Activated CD4-positive, alpha-beta T cell treated with anti-CD3 and anti-CD28 coated beads for 36 hours (primary cell): Measurements from ENCODE around the gene ATAD3C. TPM values are rescaled to one million over a fixed set of nuclear protein-coding genes. Genes with fewer than 3 reads are reported as not detected.

Experiments used
- ATAC-seq: fragments of 200-7000 bp; cut with Tn5 transposase; one replicate; pipeline ENCODE4 v1.10.0; 2021; ENCODE audit warnings: mild to moderate bottlenecking, moderate library complexity
- CTCF ChIA-PET: fragments of 350-600 bp; sonication (Branson Sonifier 250); formaldehyde crosslinking; loops from one replicate; lab custom pipeline; 2021; ENCODE audit warnings: antibody characterized with exemption; lab: Charles Lee
- POLR2A ChIA-PET: fragments of 350-600 bp; sonication (Branson Sonifier 250); formaldehyde crosslinking; loops from one replicate; lab custom pipeline; 2021; ENCODE audit warnings: antibody characterized with exemption, inconsistent platforms; lab: Charles Lee
- DNase-seq: peaks from one replicate; pipeline ENCODE4 v3.0.0-alpha.2; 2020
- H3K27ac Mint-ChIP-seq: one replicate; pipeline ENCODE4 v1.8.0; 2021; ENCODE audit warnings: mixed read lengths
- H3K27me3 Mint-ChIP-seq: one replicate; pipeline ENCODE4 v1.8.0; 2021; ENCODE audit warnings: mixed read lengths
- H3K36me3 Mint-ChIP-seq: one replicate; pipeline ENCODE4 v1.8.0; 2021; ENCODE audit warnings: low read depth, mixed read lengths
- H3K4me1 Mint-ChIP-seq: one replicate; pipeline ENCODE4 v1.8.0; 2021; ENCODE audit warnings: mixed read lengths
- H3K4me3 Mint-ChIP-seq: one replicate; pipeline ENCODE4 v1.8.0; 2021; ENCODE audit warnings: mild to moderate bottlenecking, moderate library complexity, mixed read lengths
- H3K9me3 Mint-ChIP-seq: one replicate; pipeline ENCODE4 v1.8.0; 2021; ENCODE audit warnings: low read depth, mixed read lengths
- intact Hi-C, 2 experiments: fragments of 100-400 bp; cut with DNase I in 1 of 2; cut with micrococcal nuclease in 1 of 2; formaldehyde crosslinking; loops; one replicate each; pipeline versions ENCODE4 v1.14.2 to v1.15.1; 2022 to 2024; cut with DNase I, micrococcal nuclease
- total RNA-seq, 2 experiments: library from RNA; stranded (reverse); gene quantifications; one replicate each; pipeline ENCODE4 v1.2.3, GENCODE V29; 2021

ATAD3C gene
- total RNA-seq, 2 experiments from 2014 or later: 0.30 to 0.39 TPM

DNA sequence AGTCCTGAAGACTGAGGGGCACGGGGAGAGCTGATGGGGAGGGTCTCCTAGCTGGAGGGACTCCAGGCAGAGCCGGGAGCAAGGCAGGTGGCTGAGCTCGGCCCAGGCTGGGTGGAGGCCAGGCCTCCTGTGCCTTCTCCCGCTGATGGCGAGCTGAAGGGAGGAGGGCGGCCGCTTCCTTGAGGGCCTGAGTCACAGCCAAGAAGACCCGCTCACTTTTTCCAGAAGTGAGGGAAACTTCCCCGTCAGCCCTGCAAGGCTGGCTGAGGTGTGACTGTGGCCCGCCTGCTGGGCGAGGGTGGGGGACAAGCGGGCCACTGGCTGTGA, 15.7 kb upstream of the ATAD3C start:
- Mint-ChIP-seq H3K27me3 (peaks cover 21% of the 10 kb centered on the region), H3K4me1 (peaks cover 10% of the 10 kb centered on the region), H3K4me3 (no peak overlapping the region), H3K9me3 (no peaks in the 10 kb centered on the region), H3K27ac (peak overlapping the region; percentile 37), H3K36me3 (no peaks in the 10 kb centered on the region)
- ChIA-PET POLR2A (no interaction called here), CTCF (interaction anchor here (0.7 kb wide), 1 partner anchor 11 kb away, joined by 3 read pairs; no protein-coding TSS in a partner anchor)
- intact Hi-C loops: loop anchor here in 1 of 2 experiments (2.0 kb wide), 2 partner anchors 35 to 85 kb away; partner anchors contain the start of genes CCNL2 and DVL1
- DNase-seq (peak; percentile 86), ATAC-seq (peak; percentile 84)

- Mint-ChIP-seq H3K4me1 (peaks cover 10% of the 10 kb centered on the region), H3K4me3 (peak overlapping the region; percentile 28), H3K9me3 (no peaks in the 10 kb centered on the region), H3K27me3 (peaks cover 22% of the 10 kb centered on the region), H3K36me3 (no peaks in the 10 kb centered on the region), H3K27ac (no peak overlapping the region)
- ATAC-seq (no peak), DNase-seq (peak; percentile 50)
- intact Hi-C loops: loop anchor here in 1 of 2 experiments (2.0 kb wide), 2 partner anchors 35 to 85 kb away; partner anchors contain the start of genes CCNL2 and DVL1
- ChIA-PET POLR2A (no interaction called here), CTCF (interaction anchor here (0.7 kb wide), 1 partner anchor 11 kb away, joined by 3 read pairs; no protein-coding TSS in a partner anchor)
Observed at GRCh38 chr1:1434131-1434823, 15.2 kb upstream of the ATAD3C start.

DNA sequence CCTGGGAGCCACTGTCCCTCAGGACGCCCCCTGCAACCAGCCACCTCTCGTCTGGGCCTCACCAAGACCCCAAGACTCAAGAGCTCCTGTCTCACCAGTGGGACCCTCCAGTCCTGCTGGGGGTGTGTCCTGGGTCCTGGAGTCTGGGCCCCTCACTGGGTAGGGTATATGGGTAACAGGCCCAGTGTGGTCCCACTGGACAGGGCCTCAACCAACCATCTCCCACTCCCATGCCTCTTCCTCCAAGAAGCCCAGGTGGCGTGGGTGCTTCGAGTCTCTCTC, 14.7 kb upstream of the ATAD3C start:
- DNase-seq (peak; percentile 13), ATAC-seq (no peak)
- ChIA-PET POLR2A (no interaction called here), CTCF (no interaction called here)
- H3K27me3 Mint-ChIP-seq: peaks cover 18% of the 10 kb centered on the region
- H3K36me3 Mint-ChIP-seq: no peaks in the 10 kb centered on the region
- H3K27ac Mint-ChIP-seq: no peak overlapping the region
- intact Hi-C loops: loop anchor here in 1 of 2 experiments (1.0 to 2.0 kb wide), 3 partner anchors 36 to 86 kb away; partner anchors contain the start of genes ATAD3B, CCNL2 and DVL1
- no peaks in the 10 kb centered on the region for H3K9me3 Mint-ChIP-seq
- H3K4me3 Mint-ChIP-seq: peak overlapping the region; percentile 28
- peaks cover 10% of the 10 kb centered on the region for H3K4me1 Mint-ChIP-seq

DNA sequence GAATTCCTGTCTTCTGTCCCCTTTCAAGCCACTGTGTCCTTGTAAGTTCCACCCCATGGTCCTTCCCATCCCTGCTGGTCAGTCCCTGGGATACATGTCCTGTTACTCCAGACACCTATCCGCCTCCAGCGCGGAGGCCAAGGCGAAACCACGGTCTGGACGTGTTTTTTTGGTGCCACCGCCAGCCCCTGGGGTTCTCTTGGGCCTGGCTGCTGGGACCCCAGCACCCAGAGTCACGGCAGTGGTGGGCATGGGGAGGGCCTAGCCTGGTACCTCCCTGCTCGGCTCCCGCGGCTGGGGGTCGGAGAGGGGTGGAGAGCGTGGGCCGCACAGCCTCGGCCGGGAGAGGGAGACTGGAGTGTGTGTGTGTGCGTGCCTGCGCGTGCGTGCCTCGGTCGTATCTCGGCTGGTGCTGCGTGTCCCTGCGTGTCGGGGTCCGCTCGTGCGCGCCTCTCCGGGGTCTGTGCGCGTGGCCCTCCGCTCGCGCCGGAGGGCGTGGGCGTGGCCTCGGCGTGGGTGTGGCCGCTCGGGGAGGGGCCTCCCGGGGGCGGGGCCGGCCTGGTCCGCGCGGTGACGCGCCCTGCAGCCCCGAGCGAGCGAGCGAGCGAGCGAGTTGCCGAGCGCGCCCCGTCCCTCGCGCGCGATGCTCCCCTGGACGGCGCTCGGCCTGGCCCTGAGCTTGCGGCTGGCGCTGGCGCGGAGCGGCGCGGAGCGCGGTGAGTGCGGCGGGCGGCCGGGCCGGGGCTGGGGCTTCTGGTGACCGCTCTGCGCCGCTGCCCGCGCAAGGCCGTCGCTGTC, 14.2 kb upstream of the ATAD3C start, which contains the start of gene VWA1:
TSS of gene VWA1 (plus strand) at position 585 of the 798 bp plus-strand sequence. CDS start at position 644, 59 bp downstream.
- H3K4me3 Mint-ChIP-seq: peak within 1 kb of the TSS; percentile 45
- ChIA-PET CTCF (no interaction called here), POLR2A (no interaction called here)
- intact Hi-C loops: loop anchor here in 1 of 2 experiments (1.0 to 2.0 kb wide), 3 partner anchors 36 to 87 kb away; partner anchors contain the start of genes ATAD3B, CCNL2 and DVL1
- DNase-seq (peak; percentile 82), ATAC-seq (peak; percentile 68)
- H3K36me3 Mint-ChIP-seq: no peaks in the 10 kb centered on the region
- peaks cover 14% of the 10 kb centered on the region for H3K27me3 Mint-ChIP-seq
- H3K4me1 Mint-ChIP-seq: peaks cover 10% of the 10 kb centered on the region
- no peaks in the 10 kb centered on the region for H3K9me3 Mint-ChIP-seq
- H3K27ac Mint-ChIP-seq: no peak within 1 kb of the TSS

DNA sequence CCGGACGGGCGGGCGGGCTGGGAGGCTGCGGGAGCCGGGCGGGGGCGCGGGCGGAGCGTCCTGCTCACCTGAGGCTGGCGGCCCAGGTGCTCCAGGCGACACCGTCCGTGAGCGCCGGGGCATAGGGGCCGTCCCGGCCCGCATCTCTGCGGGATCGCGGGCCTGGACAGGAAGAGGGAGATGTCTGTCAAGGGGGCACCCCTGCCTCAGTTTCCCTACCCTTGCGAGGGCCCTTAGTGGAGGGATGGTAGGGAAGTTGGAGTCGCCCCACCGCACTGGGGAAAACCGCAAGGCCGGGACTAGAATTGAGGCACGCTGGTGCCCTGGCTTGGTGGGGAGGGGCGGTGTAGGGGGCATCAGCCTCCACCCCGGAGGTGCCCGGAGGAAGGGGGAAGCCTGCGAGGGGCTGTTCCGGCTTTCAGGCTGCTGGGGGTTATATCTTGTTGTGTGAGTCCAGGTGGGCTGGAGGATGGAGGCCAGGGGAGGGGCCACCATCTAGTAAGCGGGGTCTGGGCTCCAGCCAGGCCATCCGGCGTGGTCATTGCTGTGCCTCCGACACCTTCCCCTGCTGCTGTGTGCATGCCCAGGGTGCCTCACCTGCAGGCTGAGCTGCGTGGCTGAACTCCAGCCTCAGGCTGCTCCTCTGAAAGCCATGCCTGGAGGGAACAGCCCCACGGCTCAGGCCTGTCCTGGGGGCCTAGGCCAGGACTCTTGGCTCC, 13.4 kb upstream of the ATAD3C start:
- H3K4me3 Mint-ChIP-seq: peak overlapping the region; percentile 45
- H3K27ac Mint-ChIP-seq: no peak overlapping the region
- ChIA-PET POLR2A (no interaction called here), CTCF (interaction anchor here (1.0 kb wide), 1 partner anchor 69 kb away, joined by 3 read pairs; no protein-coding TSS in a partner anchor)
- ATAC-seq: no peak
- DNase-seq: peak; percentile 5
- intact Hi-C loops: loop anchor here in 1 of 2 experiments (1.0 to 2.0 kb wide), 3 partner anchors 35 to 87 kb away; partner anchors contain the start of genes ATAD3B, CCNL2 and DVL1
- H3K9me3 Mint-ChIP-seq: no peaks in the 10 kb centered on the region
- no peaks in the 10 kb centered on the region for H3K36me3 Mint-ChIP-seq
- H3K4me1 Mint-ChIP-seq: peaks cover 10% of the 10 kb centered on the region
- H3K27me3 Mint-ChIP-seq: peaks cover 17% of the 10 kb centered on the region

GRCh38 chr1:1436630-1437032, 12.9 kb upstream of the ATAD3C start:
- ChIA-PET POLR2A (no interaction called here), CTCF (interaction anchor here (1.0 kb wide), 1 partner anchor 68 kb away, joined by 3 read pairs; no protein-coding TSS in a partner anchor)
- Mint-ChIP-seq H3K27me3 (peaks cover 17% of the 10 kb centered on the region), H3K4me1 (peaks cover 10% of the 10 kb centered on the region), H3K36me3 (no peaks in the 10 kb centered on the region), H3K9me3 (no peaks in the 10 kb centered on the region), H3K27ac (no peak overlapping the region), H3K4me3 (peak overlapping the region; percentile 45)
- intact Hi-C loops: no loop called here
- DNase-seq: no peak
- no peak for ATAC-seq

DNA sequence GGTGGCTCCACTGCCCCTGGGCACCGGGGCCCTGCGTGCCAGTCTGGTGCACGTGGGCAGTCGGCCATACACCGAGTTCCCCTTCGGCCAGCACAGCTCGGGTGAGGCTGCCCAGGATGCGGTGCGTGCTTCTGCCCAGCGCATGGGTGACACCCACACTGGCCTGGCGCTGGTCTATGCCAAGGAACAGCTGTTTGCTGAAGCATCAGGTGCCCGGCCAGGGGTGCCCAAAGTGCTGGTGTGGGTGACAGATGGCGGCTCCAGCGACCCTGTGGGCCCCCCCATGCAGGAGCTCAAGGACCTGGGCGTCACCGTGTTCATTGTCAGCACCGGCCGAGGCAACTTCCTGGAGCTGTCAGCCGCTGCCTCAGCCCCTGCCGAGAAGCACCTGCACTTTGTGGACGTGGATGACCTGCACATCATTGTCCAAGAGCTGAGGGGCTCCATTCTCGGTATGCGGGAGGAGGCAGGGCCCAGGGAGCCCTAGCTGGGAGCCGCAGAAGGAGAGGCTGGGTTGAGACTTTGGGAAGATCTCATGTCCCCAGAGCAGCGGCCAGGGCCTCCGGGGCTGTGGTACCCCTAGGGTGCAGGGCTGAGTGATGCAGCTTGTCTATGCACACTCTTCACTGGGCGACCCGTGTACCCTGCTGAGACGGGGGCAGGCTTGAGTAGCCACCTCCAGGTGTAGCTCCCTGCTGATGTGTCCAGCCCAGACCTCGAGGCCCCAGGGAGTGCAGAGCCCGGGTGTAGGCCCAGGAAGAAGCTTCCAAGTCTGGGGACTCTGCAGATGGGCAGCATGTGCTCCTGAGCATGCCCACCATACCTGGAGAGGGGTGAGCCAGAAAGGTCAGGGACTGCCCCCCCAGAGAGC, 12.2 kb upstream of the ATAD3C start:
- Mint-ChIP-seq H3K27ac (no peak overlapping the region), H3K27me3 (peaks cover 17% of the 10 kb centered on the region), H3K9me3 (no peaks in the 10 kb centered on the region), H3K4me3 (no peak overlapping the region), H3K4me1 (peaks cover 10% of the 10 kb centered on the region), H3K36me3 (no peaks in the 10 kb centered on the region)
- POLR2A ChIA-PET: no interaction called here
- no peak for ATAC-seq
- intact Hi-C loops: no loop called here
- peak; percentile 5 for DNase-seq
- CTCF ChIA-PET: interaction anchor here (1.0 kb wide), 1 partner anchor 67 kb away, joined by 3 read pairs; no protein-coding TSS in a partner anchor

DNA sequence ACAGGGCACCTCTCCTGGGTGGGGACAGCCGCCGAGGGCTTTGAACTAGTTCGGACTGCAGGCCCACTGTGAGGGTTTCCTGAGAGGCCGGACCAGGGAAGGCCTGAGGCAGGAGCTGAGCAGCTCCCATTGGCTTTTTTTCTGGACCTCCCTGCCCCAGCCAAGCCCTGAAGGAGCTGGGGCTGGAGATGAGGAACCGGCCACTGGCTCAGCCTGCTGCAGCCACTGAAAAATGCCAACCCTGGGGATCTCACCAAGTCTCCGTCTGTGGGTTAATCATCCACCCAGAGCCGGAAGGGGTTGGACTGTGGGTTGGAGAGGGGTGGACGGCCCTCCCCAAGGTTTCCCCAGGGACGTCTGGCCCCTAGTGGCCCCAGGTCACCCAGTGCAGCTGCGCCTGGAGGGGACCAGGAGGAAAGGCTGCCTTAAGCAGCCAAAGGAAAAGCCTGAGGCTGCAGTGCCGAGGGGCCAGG, 11.5 kb upstream of the ATAD3C start:
- CTCF ChIA-PET: no interaction called here
- POLR2A ChIA-PET: no interaction called here
- Mint-ChIP-seq H3K27ac (no peak overlapping the region), H3K4me1 (peaks cover 10% of the 10 kb centered on the region), H3K9me3 (no peaks in the 10 kb centered on the region), H3K4me3 (no peak overlapping the region), H3K27me3 (peaks cover 15% of the 10 kb centered on the region), H3K36me3 (no peaks in the 10 kb centered on the region)
- intact Hi-C loops: no loop called here
- DNase-seq: no peak
- no peak for ATAC-seq

DNA sequence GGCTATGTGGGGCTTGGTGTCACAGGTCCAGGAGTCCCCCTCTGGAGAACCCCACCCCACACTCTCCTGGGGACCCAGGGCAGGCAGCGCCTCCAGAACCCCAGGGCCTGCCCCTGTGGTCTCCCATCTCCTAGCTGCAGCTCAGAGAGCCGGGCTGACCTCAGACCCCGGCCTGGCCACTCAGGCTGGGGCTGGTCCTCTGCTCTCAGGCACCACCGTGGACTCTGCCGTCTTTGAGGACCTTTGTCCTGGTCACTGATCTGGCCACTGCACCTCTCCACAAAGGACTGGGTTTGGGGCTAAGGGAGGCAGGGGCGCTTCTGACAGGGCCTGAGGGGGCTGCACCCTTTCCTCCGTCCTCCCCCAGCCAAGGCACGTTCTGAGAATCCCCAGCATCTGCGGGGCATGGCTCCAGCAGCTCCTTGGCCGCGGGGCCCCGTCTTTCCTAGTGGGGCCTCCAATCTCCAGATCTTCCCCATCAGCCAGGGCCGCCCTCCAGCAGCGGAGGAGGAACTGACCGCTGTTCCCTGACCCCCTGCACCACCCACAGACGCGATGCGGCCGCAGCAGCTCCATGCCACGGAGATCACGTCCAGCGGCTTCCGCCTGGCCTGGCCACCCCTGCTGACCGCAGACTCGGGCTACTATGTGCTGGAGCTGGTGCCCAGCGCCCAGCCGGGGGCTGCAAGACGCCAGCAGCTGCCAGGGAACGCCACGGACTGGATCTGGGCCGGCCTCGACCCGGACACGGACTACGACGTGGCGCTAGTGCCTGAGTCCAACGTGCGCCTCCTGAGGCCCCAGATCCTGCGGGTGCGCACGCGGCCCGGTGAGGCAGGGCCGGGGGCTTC, 10.7 kb upstream of the ATAD3C start:
- intact Hi-C loops: no loop called here
- no peaks in the 10 kb centered on the region for H3K36me3 Mint-ChIP-seq
- peaks cover 7% of the 10 kb centered on the region for H3K4me1 Mint-ChIP-seq
- CTCF ChIA-PET: no interaction called here
- H3K4me3 Mint-ChIP-seq: no peak overlapping the region
- POLR2A ChIA-PET: interaction anchor here (0.7 kb wide), 1 partner anchor 14 kb away, joined by 3 read pairs; no protein-coding TSS in a partner anchor
- H3K27ac Mint-ChIP-seq: no peak overlapping the region
- DNase-seq (no peak), ATAC-seq (no peak)
- H3K9me3 Mint-ChIP-seq: no peaks in the 10 kb centered on the region
- H3K27me3 Mint-ChIP-seq: peaks cover 15% of the 10 kb centered on the region
